Right ventricle myocardium superior (tissue), 1 donor: Measurements from ENCODE around the gene NOCT. TPM values are rescaled to one million over a fixed set of nuclear protein-coding genes. Genes with fewer than 3 reads are reported as not detected.
"Not testable (repeated sequence)": the region's sequence is repeated elsewhere in the genome, so short reads cannot be mapped to it uniquely, and the experiment has no call there.

Source experiments
- ATAC-seq: fragments of 200-7000 bp; cut with Tn5 transposase; one replicate; pipeline ENCODE4 v1.9.1; 2020; ENCODE audit warnings: mild to moderate bottlenecking; ENCODE audit not compliant: poor library complexity
- DNase-seq: peaks from one replicate; pipeline ENCODE4 v3.0.0-alpha.2; 2020
- intact Hi-C: fragments of 100-400 bp; cut with DNase I; formaldehyde crosslinking; loops from one replicate; pipeline ENCODE4 v1.11.2; 2022
- total RNA-seq: library from RNA; stranded (reverse); fragmentation: NEBNext Ultra II Directional; extraction: Animal tissue kit (Norgen Biotek cat#: 25700); gene quantifications from one replicate; pipeline ENCODE4 v1.2.1, GENCODE V29; 2021
- donor health status: DM: no; HTN: yes; CAD: no; lungs with severe emphysema.

Gene NOCT
- total RNA-seq, 1 donor from 2014 or later, result 9.4 TPM

- intact Hi-C loops, result no loop called here
- no peak for DNase-seq
- ATAC-seq, result no peak
These were observed 9.8 kb upstream of the NOCT start for GRCh38 chr4:139005774-139006173.

- ATAC-seq (no peak), DNase-seq (no peak)
- intact Hi-C loops, result no loop called here
These were observed 7.9 kb upstream of the NOCT start for GRCh38 chr4:139007640-139008039.

GRCh38 chr4:139008278-139008677 is 7.3 kb upstream of the NOCT start:
- DNase-seq, intact Hi-C loops, ATAC-seq: not testable (repeated sequence)

DNA sequence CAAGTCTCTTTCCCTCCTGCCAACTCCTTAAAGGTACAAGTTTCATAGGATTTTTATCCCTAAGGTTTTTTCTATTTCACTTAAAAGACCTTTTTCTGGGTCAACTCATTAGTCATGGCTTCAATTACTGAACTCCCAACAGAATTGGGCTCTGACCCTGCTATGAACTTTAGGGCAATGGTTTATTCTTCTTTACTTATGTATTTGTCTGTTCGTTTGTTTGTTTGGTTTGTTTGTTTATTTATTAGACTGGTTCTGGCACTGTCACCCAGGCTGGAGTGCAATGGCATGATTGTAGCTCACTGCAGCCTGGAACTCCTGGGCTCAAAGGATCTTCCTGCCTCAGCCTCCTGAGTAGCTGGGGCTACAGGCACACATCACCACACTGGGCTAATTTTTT is 5.9 kb upstream of the NOCT start:
- intact Hi-C loops, result no loop called here
- ATAC-seq (no peak), DNase-seq (no peak)

DNA sequence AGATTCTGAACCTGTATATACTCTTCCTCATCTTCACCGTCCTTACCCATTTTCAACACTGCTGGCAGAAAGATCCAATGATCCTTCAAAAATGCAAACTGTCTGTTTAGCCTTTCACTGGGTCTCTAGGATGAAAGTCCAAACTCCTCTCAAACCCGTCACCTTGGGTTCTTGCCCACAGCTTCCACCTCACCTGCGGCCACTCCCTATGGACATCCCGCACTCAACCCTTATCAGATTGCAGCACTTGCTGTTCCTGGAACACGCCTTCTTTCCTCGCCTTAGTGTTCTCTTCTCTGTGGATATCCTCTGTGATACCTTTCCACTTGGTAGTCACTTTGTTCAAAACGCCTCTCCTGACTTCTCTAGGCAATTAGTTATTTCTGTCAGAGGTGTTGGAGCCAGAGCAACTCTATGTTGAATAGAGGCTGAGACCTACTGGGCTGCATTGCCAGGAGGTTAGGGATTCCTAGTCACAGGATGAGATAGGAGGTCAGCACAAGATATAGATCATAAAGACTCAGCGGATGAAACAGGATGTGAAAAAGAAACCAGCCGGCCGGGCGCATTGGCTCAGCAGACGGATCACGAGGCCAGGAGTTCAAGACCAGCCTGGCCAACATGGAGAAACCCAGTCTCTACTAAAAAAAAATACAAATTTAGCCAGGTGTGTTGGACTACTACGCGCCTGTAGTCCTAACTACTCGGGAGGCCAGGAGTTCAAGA is 4.2 kb upstream of the NOCT start:
- DNase-seq, result no peak
- ATAC-seq, result no peak
- intact Hi-C loops, result no loop called here

DNA sequence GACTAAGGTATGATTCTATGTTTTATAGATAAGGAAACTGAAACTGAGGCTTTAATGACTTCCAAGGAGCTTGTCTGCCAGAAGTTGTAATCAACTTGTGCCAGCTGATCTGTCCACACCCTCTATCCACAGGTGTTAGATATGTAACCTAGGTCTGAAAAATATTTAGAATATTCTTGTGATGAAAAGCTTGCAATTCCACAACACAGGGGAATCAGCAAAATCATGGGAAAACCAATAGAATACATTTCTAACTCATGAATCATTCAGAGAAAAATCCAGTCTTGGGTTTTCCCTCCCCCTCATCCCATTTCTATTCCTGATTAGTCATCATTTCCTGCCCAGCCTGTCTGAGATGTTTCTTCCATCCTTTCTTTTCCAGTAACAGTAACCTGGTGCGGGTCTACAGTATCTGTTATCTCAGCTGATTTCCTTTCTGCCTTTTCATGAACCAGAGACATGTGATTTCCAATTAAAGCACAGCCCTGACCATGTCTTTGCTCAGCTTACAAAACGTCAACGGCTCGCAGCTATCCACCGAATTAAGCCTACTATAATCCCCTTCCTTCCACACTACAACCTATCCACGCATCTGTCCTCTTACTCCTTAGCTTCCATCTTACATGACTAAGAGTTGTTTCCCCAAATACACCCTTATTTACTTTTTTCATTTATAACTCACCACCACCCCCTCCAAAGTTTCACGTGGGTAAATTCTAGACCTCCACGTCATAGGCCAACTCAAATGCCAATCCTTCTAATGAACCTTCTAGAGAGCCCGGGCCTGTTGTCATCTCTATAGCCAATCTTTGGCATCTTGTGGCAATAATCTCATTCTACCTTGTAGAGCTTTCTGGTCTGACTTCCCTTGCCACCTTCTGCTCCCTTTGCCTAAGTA is 961 bp upstream of the NOCT start:
- ATAC-seq (peak; percentile 9), DNase-seq (no peak)
- intact Hi-C loops, result no loop called here

- DNase-seq (no peak), ATAC-seq (peak; percentile 14)
- intact Hi-C loops, result no loop called here
These were observed 429 bp downstream of the NOCT start for GRCh38 chr4:139015948-139016471.

- DNase-seq (no peak), ATAC-seq (no peak)
- intact Hi-C loops, result no loop called here
These were observed 2.3 kb downstream of the NOCT start for GRCh38 chr4:139017861-139018260.

- DNase-seq (no peak), ATAC-seq (no peak)
- intact Hi-C loops, result no loop called here
These were observed 2.9 kb downstream of the NOCT start for GRCh38 chr4:139018501-139018900.

GRCh38 chr4:139018971-139019758 is 3.6 kb downstream of the NOCT start:
- DNase-seq (no peak), ATAC-seq (no peak)
- intact Hi-C loops, result no loop called here

DNA sequence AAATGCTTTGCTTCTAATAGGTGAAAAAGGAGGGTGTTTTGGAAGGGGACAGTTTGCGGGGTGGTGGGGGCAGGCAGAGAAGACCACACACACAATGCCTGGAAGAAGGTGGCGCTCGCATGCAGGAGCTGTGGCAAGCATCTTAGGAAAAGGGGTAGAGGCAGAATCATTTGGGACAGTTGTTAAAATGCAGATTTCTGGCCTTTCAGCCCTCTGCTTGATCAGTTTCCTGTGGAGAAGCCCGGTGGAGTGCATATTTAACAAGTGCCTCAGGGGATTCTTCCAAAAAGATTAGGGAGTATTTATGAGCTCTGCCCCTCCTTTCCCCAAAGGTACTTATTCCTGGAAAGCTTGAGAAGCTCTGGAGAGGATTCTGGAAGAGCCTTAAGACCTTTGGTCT is 4.8 kb downstream of the NOCT start:
- no peak for DNase-seq
- no peak for ATAC-seq
- intact Hi-C loops, result no loop called here

DNA sequence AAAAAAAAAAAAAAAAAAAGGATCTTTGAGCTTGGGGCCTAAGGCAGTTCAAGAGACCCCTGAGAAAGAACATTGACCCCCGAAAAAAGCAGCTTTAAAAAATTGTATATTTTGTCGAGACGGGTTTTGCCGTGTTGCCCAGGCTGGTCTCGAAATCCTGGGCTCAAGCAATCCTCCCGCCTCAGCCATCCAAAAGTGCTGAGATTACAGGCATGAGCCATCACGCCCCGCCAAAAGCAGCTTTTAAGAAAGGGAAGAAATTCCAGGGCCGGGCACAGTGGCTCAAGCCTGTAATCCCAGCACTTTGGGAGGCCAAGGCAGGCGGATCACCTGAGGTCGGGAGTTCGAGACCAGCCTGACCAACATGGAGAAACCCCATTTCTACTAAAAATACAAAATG is 5.5 kb downstream of the NOCT start:
- DNase-seq, intact Hi-C loops, ATAC-seq: not testable (repeated sequence)

DNA sequence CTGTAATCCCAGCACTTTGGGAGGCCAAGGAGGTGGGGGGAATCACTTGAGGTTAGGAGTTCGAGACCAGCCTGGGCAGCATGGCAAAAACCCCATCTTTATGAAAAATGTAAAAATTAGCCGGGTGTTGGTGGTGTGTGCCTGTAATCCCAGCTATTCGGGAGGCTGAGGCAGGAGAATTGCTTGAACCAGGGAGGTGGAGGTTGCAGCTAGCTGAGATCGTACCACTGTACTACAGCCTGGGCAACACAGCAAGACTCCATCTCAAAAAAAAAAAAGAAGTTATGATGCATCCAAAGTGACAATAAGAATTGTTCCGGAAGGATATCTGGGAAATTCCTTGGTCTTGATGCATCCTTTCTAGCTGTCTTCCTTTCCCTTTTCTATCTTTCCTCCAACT is 7.3 kb downstream of the NOCT start:
- intact Hi-C loops, result no loop called here
- ATAC-seq (no peak), DNase-seq (no peak)

- intact Hi-C loops, result no loop called here
- no peak for ATAC-seq
- no peak for DNase-seq
These were observed 9.1 kb downstream of the NOCT start for GRCh38 chr4:139024686-139025085.

DNA sequence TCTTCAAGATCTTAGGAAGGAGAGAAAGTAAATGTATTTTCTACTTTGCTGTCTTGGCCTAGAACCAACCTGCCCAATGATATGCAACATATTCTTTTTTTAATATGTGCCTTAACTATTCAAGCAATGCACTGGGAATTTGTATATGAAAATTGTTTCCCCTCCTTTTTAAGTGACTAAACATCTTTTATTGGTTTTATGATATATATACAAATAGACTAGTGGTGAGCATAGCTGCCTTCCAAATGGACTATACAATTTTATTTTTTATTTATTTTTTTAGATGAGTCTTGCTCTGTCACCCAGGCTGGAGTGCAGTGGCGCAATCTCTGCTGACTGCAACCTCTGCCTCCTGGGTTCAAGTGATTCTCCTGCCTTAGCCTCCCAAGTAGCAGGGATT is 10.3 kb downstream of the NOCT start:
- ATAC-seq (no peak), DNase-seq (no peak)
- intact Hi-C loops, result no loop called here

DNA sequence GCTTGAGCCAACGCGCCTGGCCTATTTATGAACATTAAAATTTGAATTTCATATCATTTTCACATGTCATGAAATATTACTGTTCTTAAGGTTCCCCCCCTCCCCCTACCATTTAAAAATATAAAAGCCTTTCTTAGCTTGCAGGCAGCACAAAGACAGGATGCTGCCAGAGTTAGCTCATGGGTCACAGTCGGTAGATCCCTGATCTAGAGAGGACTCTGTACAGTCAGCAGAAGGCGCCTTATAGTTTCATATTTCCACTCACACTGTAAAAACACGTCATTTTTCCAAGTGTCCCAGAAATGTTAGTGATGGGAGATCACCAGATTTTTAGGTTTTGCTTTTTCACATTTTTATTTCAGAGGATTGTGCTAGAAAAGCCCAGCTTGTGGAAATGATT is 12.2 kb downstream of the NOCT start:
- intact Hi-C loops, result no loop called here
- ATAC-seq (peak; percentile 43), DNase-seq (no peak)

DNA sequence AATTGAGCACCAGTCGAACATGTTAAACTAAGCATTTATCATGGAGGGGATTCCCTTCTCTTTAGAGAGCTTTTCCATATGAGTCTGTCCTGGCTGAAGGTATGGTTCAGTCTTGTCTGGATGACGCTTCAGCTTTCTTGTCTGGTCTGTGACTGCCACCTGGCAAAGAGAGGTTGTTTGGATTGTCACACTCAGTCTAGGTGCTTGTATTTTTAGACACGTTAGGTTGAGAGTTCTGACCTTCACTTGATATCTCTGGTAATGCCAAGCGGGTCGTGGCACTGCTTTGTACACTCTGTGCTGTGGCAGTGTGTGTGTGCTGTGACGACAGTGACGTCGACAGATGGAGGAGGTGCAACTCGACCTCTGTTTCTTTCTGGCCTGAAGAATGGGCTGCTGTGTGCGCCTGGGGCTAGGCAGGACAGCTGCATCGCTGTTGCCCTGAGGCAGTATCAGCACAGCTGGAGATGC is 12.6 kb downstream of the NOCT start:
- intact Hi-C loops, result no loop called here
- peak; percentile 86 for ATAC-seq

GRCh38 chr4:139029866-139030363 is 14.3 kb downstream of the NOCT start:
- intact Hi-C loops, DNase-seq, ATAC-seq: not testable (repeated sequence)

More for the DNA sequence above, 12.6 kb downstream of the NOCT start:
- DNase-seq, result peak; percentile 81
